CD14-positive monocyte (primary cell): ENCODE data around the gene ARL13B. TPM values are rescaled to one million over a fixed set of nuclear protein-coding genes. Genes with fewer than 3 reads are reported as not detected.

Source experiments
- DNase-seq, 3 donors: peaks; one replicate each; pipeline ENCODE4 v3.0.0-alpha.2; 2011 to 2022
- H2AFZ ChIP-seq: 2 replicates; pipeline ENCODE4 v1.6.0; 2012; ENCODE audit warnings: mild to moderate bottlenecking, low read depth, low read length, inconsistent platforms; ENCODE audit not compliant: insufficient read depth, poor library complexity, severe bottlenecking
- H3K27ac ChIP-seq, 2 donors: 1 replicate in 1 of 2; 2 replicates in 1 of 2; pipeline ENCODE4 v1.5.1; 2012 to 2013; ENCODE audit warnings: low read length in 2 of 2, control low read depth in 1 of 2, inconsistent platforms in 1 of 2, low read depth in 1 of 2, mild to moderate bottlenecking in 1 of 2
- H3K27me3 ChIP-seq, 2 donors: one replicate each; pipeline versions ENCODE4 v1.6.0 to v1.6.1; 2011 to 2013; ENCODE audit warnings: low read length in 2 of 2; ENCODE audit not compliant: control insufficient read depth in 2 of 2, insufficient read depth in 2 of 2
- H3K36me3 ChIP-seq, 2 donors: replicated peaks in 1 of 2; 1 replicate in 1 of 2; 2 replicates in 1 of 2; pipeline versions ENCODE4 v1.5.1 to v1.6.1; 2012 to 2013; ENCODE audit warnings: low read length in 2 of 2, control low read depth in 1 of 2, inconsistent platforms in 1 of 2, mild to moderate bottlenecking in 1 of 2; ENCODE audit not compliant: insufficient read depth in 2 of 2, control insufficient read depth in 1 of 2
- H3K4me1 ChIP-seq, 2 donors: 1 replicate in 1 of 2; 2 replicates in 1 of 2; pipeline versions ENCODE4 v1.5.1 to v1.6.1; 2012 to 2013; ENCODE audit warnings: low read length in 2 of 2, control low read depth in 1 of 2, inconsistent platforms in 1 of 2, mild to moderate bottlenecking in 1 of 2, moderate library complexity in 1 of 2; ENCODE audit not compliant: insufficient read depth in 2 of 2, control insufficient read depth in 1 of 2
- H3K4me2 ChIP-seq: replicated peaks from 2 replicates; pipeline ENCODE3; 2012; ENCODE audit warnings: low read length, moderate library complexity, mild to moderate bottlenecking; ENCODE audit not compliant: poor library complexity, severe bottlenecking; ENCODE audit errors: extremely low read depth
- H3K4me3 ChIP-seq, 3 experiments: fragments of 200-600 bp in 1 of 3; sonication (generic) in 1 of 3; replicated peaks in 1 of 3; 1 replicate in 2 of 3; 2 replicates in 1 of 3; pipeline ENCODE4 v1.5.1; 2011 to 2013; ENCODE audit warnings: low read length in 3 of 3, mild to moderate bottlenecking in 3 of 3, control low read depth in 2 of 3, low read depth in 2 of 3, inconsistent platforms in 1 of 3, moderate library complexity in 1 of 3
- H3K79me2 ChIP-seq: 2 replicates; pipeline ENCODE4 v1.6.0; 2012; ENCODE audit warnings: mild to moderate bottlenecking, control low read depth, inconsistent platforms, low read length, moderate library complexity; ENCODE audit not compliant: insufficient read depth
- H3K9ac ChIP-seq: 2 replicates; pipeline ENCODE4 v1.6.0; 2017; ENCODE audit warnings: low read length, mild to moderate bottlenecking; ENCODE audit not compliant: insufficient read depth, poor library complexity, severe bottlenecking
- H3K9me3 ChIP-seq, 2 donors: replicated peaks in 1 of 2; 1 replicate in 1 of 2; 2 replicates in 1 of 2; pipeline versions ENCODE4 v1.5.1 to v1.6.1; 2012 to 2013; ENCODE audit warnings: low read length in 2 of 2, control low read depth in 1 of 2; ENCODE audit not compliant: control insufficient read depth in 1 of 2, insufficient read depth in 1 of 2
- H4K20me1 ChIP-seq: 2 replicates; pipeline ENCODE4 v1.6.0; 2012; ENCODE audit warnings: mild to moderate bottlenecking, low read length, control low read depth, moderate library complexity; ENCODE audit not compliant: insufficient read depth
- H3K27ac Mint-ChIP-seq, 7 donors: one replicate each; pipeline ENCODE4 v1.8.0; 2020; ENCODE audit warnings: mild to moderate bottlenecking in 7 of 7, mixed read lengths in 7 of 7, moderate library complexity in 6 of 7, inconsistent platforms in 2 of 7
- H3K27me3 Mint-ChIP-seq, 3 donors: one replicate each; pipeline ENCODE4 v1.8.0; 2021 to 2022; ENCODE audit warnings: low read depth in 3 of 3, mild to moderate bottlenecking in 3 of 3, mixed read lengths in 3 of 3, moderate library complexity in 3 of 3, inconsistent platforms in 1 of 3
- H3K36me3 Mint-ChIP-seq, 2 donors: one replicate each; pipeline ENCODE4 v1.8.0; 2020; ENCODE audit warnings: mixed read lengths in 2 of 2, inconsistent platforms in 1 of 2, mild to moderate bottlenecking in 1 of 2
- H3K4me1 Mint-ChIP-seq: one replicate; pipeline ENCODE4 v1.8.0; 2020; ENCODE audit warnings: mild to moderate bottlenecking, mixed read lengths
- H3K4me3 Mint-ChIP-seq, 2 donors: one replicate each; pipeline ENCODE4 v1.8.0; 2020; ENCODE audit warnings: mild to moderate bottlenecking in 2 of 2, mixed read lengths in 2 of 2, moderate library complexity in 1 of 2
- H3K9me3 Mint-ChIP-seq, 7 donors: one replicate each; pipeline ENCODE4 v1.8.0; 2020 to 2022; ENCODE audit warnings: mixed read lengths in 7 of 7, mild to moderate bottlenecking in 6 of 7, moderate library complexity in 6 of 7, inconsistent platforms in 2 of 7
- CTCF ChIP-seq: fragments of 200-600 bp; IDR thresholded peaks from one replicate; pipeline ENCODE4 v1.8.0; 2022; ENCODE audit warnings: antibody characterized with exemption, mild to moderate bottlenecking
- WGBS: methylation state at CpG from one replicate; pipeline ENCODE4 v1.1.5; 2013; ENCODE audit warnings: missing lambda C conversion rate; ENCODE audit not compliant: insufficient coverage; 5-methylcytosine and 5-hydroxymethylcytosine counted together
- intact Hi-C, 2 donors: fragments of 100-400 bp; cut with micrococcal nuclease; formaldehyde crosslinking; loops; one replicate each; pipeline versions ENCODE4 v1.15.0 to v1.15.1; 2023
- polyA plus RNA-seq, 3 donors: library from polyadenylated mRNA; depleted of rRNA in 1 of 3; unstranded in 2 of 3; stranded (reverse) in 1 of 3; fragments of 300-500 nt in 2 of 3; fragments of >200 nt in 1 of 3; fragmentation: Illumina TruSeq in 2 of 3; gene quantifications; 1 replicate in 2 of 3; 2 replicates in 1 of 3; pipeline ENCODE4 v1.2.3, GENCODE V29; 2012 to 2021

Gene ARL13B
- polyA plus RNA-seq, 3 donors: 0.97 to 3.8 (median 3.0) TPM

- Mint-ChIP-seq H3K27ac (peak overlapping the region; percentile 100), H3K9me3 (peaks cover 0 to 4% (median 2%) of the 10 kb centered on the region in 7 donors), H3K4me3 (peak overlapping the region; percentile 93 to 99), H3K36me3 (peaks cover 29 to 31% of the 10 kb centered on the region in 2 donors), H3K27me3 (peaks cover 0 to 1% (median 0%) of the 10 kb centered on the region in 3 donors), H3K4me1 (peaks cover 36% of the 10 kb centered on the region)
- TF ChIP-seq CTCF: no peak
- intact Hi-C loops: loop anchor here in 1 of 2 donors (5.0 kb wide), 1 partner anchor 82 kb away; the partner anchor contains the start of gene ARL13B
- DNase-seq: peak; percentile 27 to 67 (median 55)
- Histone ChIP-seq H3K4me1 (peaks cover 31 to 39% of the 10 kb centered on the region in 2 donors), H3K79me2 (peaks cover 56% of the 10 kb centered on the region), H3K4me3 (peak overlapping the region; percentile 5 to 80 (median 6)), H3K27ac (peak overlapping the region; percentile 94 to 98), H3K36me3 (peaks cover 0 to 27% of the 10 kb centered on the region in 2 donors), H3K9me3 (no peaks in the 10 kb centered on the region), H2AFZ (peak overlapping the region; percentile 64), H3K4me2 (peak overlapping the region; percentile 85), H3K9ac (peak overlapping the region; percentile 87), H3K27me3 (no peaks in the 10 kb centered on the region), H4K20me1 (peaks cover 9% of the 10 kb centered on the region)
- 63% methylated on average over 2 of the region's 6 CpGs for WGBS
These were observed 84.4 kb downstream of the ARL13B start for GRCh38 chr3:94064243-94064860.

- Histone ChIP-seq H3K9me3 (no peaks in the 10 kb centered on the region), H3K36me3 (peaks cover 0 to 26% of the 10 kb centered on the region in 2 donors), H3K4me3 (peak overlapping the region in 1 of 3 experiments; percentile 80), H3K27me3 (no peaks in the 10 kb centered on the region), H3K79me2 (peaks cover 64% of the 10 kb centered on the region), H3K4me1 (peaks cover 31 to 39% of the 10 kb centered on the region in 2 donors), H4K20me1 (peaks cover 16% of the 10 kb centered on the region), H3K4me2 (peak overlapping the region; percentile 85), H2AFZ (no peak overlapping the region), H3K27ac (peak overlapping the region in 1 of 2 donors; percentile 94), H3K9ac (no peak overlapping the region)
- intact Hi-C loops: loop anchor here (5.0 kb wide), 1 partner anchor 58 kb away; no protein-coding TSS in a partner anchor
- peak overlapping the region in 1 of 2 donors; percentile 35 for H3K4me3 Mint-ChIP-seq
- peaks cover 0 to 1% (median 0%) of the 10 kb centered on the region in 3 donors for H3K27me3 Mint-ChIP-seq
- WGBS: no CpG with 5 or more reads among the region's 1 CpG
- H3K4me1 Mint-ChIP-seq: peaks cover 36% of the 10 kb centered on the region
- H3K9me3 Mint-ChIP-seq: peaks cover 0 to 4% (median 2%) of the 10 kb centered on the region in 7 donors
- TF ChIP-seq CTCF: no peak
- peaks cover 25 to 30% of the 10 kb centered on the region in 2 donors for H3K36me3 Mint-ChIP-seq
- no peak for DNase-seq
- H3K27ac Mint-ChIP-seq: peak overlapping the region; percentile 70 to 100 (median 88)
These were observed 85.2 kb downstream of the ARL13B start for GRCh38 chr3:94065122-94065521.
